Neural cell (in vitro differentiated cells): ENCODE results near the gene LMBRD2. TPM values are rescaled to one million over a fixed set of nuclear protein-coding genes. Genes with fewer than 3 reads are reported as not detected.

Source experiments
- H2AFZ ChIP-seq: fragments of 200-600, 300-800 bp; sonication (generic), shearing (Covaris generic); 2 replicates; pipeline ENCODE4 v1.6.0; 2014; ENCODE audit warnings: low read depth, mild to moderate bottlenecking, antibody characterized with exemption, low read length, moderate library complexity
- H3F3A ChIP-seq: fragments of 200-600 bp; shearing (Covaris generic); 2 replicates; pipeline ENCODE4 v1.6.1; 2016; ENCODE audit warnings: mild to moderate bottlenecking, moderate library complexity, mixed read lengths, antibody characterized with exemption, low read length; ENCODE audit not compliant: insufficient read depth, poor library complexity, severe bottlenecking
- H3K27ac ChIP-seq: fragments of 200-600, 300-800 bp; sonication (generic), shearing (Covaris generic); 2 replicates; pipeline ENCODE4 v1.5.1; 2014; ENCODE audit warnings: mild to moderate bottlenecking, low read length, moderate library complexity
- H3K27me3 ChIP-seq: fragments of 300-800, 200-600 bp; sonication (generic), shearing (Covaris generic); 2 replicates; pipeline ENCODE4 v1.6.0; 2014; ENCODE audit warnings: mild to moderate bottlenecking, low read depth, low read length, moderate library complexity; ENCODE audit not compliant: insufficient read depth
- H3K36me3 ChIP-seq: fragments of 300-800, 200-600 bp; sonication (generic), shearing (Covaris generic); 2 replicates; pipeline ENCODE4 v1.5.1; 2014; ENCODE audit warnings: mild to moderate bottlenecking, antibody characterized with exemption, low read length, moderate library complexity; ENCODE audit not compliant: insufficient read depth
- H3K4me2 ChIP-seq: fragments of 300-800, 200-600 bp; sonication (generic), shearing (Covaris generic); 2 replicates; pipeline ENCODE4 v1.6.0; 2014; ENCODE audit warnings: mild to moderate bottlenecking, low read length
- H3K4me3 ChIP-seq: fragments of 300-800, 200-600 bp; sonication (generic), shearing (Covaris generic); 2 replicates; pipeline ENCODE4 v1.5.1; 2014; ENCODE audit warnings: mild to moderate bottlenecking, low read length, moderate library complexity
- H3K79me2 ChIP-seq: fragments of 200-600 bp; shearing (Covaris generic); replicated peaks from 2 replicates; pipeline ENCODE4 v1.6.0; 2014; ENCODE audit warnings: mild to moderate bottlenecking, low read length, moderate library complexity; ENCODE audit not compliant: insufficient read depth
- H3K9ac ChIP-seq: fragments of 300-800, 200-600 bp; sonication (generic), shearing (Covaris generic); 2 replicates; pipeline ENCODE4 v1.6.1; 2016; ENCODE audit warnings: mild to moderate bottlenecking, low read length, mixed read lengths
- H3K9me2 ChIP-seq: fragments of 200-600 bp; shearing (Covaris generic); 2 replicates; pipeline ENCODE4 v1.6.1; 2016; ENCODE audit warnings: mild to moderate bottlenecking, low read length, mixed read lengths; ENCODE audit not compliant: insufficient read depth
- H3K9me3 ChIP-seq: fragments of 200-600, 300-800 bp; sonication (generic), shearing (Covaris generic); 2 replicates; pipeline ENCODE4 v1.6.1; 2016; ENCODE audit warnings: mild to moderate bottlenecking, mixed run types, low read length, moderate library complexity, mixed read lengths
- H4K20me1 ChIP-seq: fragments of 200-600 bp; shearing (Covaris generic); 2 replicates; pipeline ENCODE4 v1.6.1; 2016; ENCODE audit warnings: mild to moderate bottlenecking, mixed run types; ENCODE audit not compliant: insufficient read depth
- CTCF ChIP-seq: fragments of 450-650 bp; IDR thresholded peaks from 2 replicates; pipeline ENCODE4 v1.5.1; 2014; ENCODE audit warnings: antibody characterized with exemption, mild to moderate bottlenecking, moderate library complexity; ENCODE audit not compliant: poor library complexity, severe bottlenecking
- EP300 ChIP-seq: fragments of 450-650 bp; conservative IDR thresholded peaks from 2 replicates; pipeline ENCODE4 v1.6.1; 2014; ENCODE audit warnings: antibody characterized with exemption, mild to moderate bottlenecking, moderate library complexity; ENCODE audit not compliant: poor library complexity, severe bottlenecking
- EZH2 ChIP-seq: fragments of 200-600, 300-800 bp; shearing (Covaris generic), sonication (generic); IDR thresholded peaks from 2 replicates; pipeline ENCODE4 v1.6.1; 2014; ENCODE audit warnings: antibody characterized with exemption, low read length, borderline replicate concordance, mild to moderate bottlenecking; ENCODE audit not compliant: insufficient read depth, poor library complexity, severe bottlenecking
- MXI1 ChIP-seq: fragments of 450-650 bp; conservative IDR thresholded peaks from 2 replicates; pipeline ENCODE4 v1.6.1; 2014; ENCODE audit warnings: antibody characterized with exemption, mild to moderate bottlenecking; ENCODE audit not compliant: poor library complexity, severe bottlenecking
- POLR2AphosphoS5 ChIP-seq: IDR thresholded peaks from 2 replicates; pipeline ENCODE4 v1.6.1; 2012
- RAD21 ChIP-seq: fragments of 450-650 bp; conservative IDR thresholded peaks from 2 replicates; pipeline ENCODE4 v1.6.1; 2014; ENCODE audit warnings: antibody characterized with exemption, mild to moderate bottlenecking, moderate library complexity
- REST ChIP-seq: IDR thresholded peaks from 2 replicates; pipeline ENCODE4 v1.6.1; 2012; ENCODE audit warnings: borderline replicate concordance
- SMC3 ChIP-seq: fragments of 450-650 bp; conservative IDR thresholded peaks from 2 replicates; pipeline ENCODE4 v1.6.1; 2014; ENCODE audit warnings: antibody characterized with exemption, mild to moderate bottlenecking, moderate library complexity; ENCODE audit not compliant: poor library complexity
- TAF1 ChIP-seq: IDR thresholded peaks from 2 replicates; pipeline ENCODE4 v1.6.1; 2012; ENCODE audit warnings: low read depth
- polyA plus RNA-seq: library from polyadenylated mRNA; depleted of rRNA; stranded (reverse); fragments of >200 nt; gene quantifications from 2 replicates; pipeline ENCODE4 v1.2.3, GENCODE V29; 2014

LMBRD2 gene
- polyA plus RNA-seq, 1 donor from 2014 or later = 25.7 TPM

DNA sequence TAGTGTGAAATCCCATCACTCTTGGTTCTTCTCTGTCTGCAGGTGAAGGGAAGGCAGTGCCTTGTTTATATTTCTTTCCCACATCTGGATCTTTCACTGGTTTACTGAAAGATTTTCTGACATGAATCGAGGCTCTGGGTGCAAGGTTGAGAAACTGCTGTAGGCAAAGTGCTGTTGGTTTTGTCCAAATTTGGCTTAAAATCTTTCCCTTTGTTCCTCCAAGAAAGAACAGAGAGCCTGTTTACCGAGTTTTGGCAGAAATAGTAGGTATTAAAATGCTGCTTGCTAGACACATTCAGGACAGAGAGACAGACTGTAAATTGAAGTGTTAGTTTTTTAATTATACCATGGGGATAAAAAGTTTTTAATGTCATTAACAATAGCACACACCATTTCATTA is 21.7 kb upstream of the LMBRD2 start:
- Histone ChIP-seq H3K4me2 (no peak overlapping the region), H3K9me3 (no peaks in the 10 kb centered on the region), H2AFZ (no peak overlapping the region), H3K79me2 (no peaks in the 10 kb centered on the region), H3K27ac (no peak overlapping the region), H3F3A (no peaks in the 10 kb centered on the region), H3K9ac (no peak overlapping the region), H3K4me3 (no peak overlapping the region), H3K9me2 (no peaks in the 10 kb centered on the region), H3K27me3 (no peaks in the 10 kb centered on the region), H4K20me1 (no peaks in the 10 kb centered on the region), H3K36me3 (peaks cover 5% of the 10 kb centered on the region)
- TF ChIP-seq MXI1 = no peak
- no peak for TF ChIP-seq TAF1
- TF ChIP-seq CTCF = no peak
- TF ChIP-seq EP300 = no peak
- TF ChIP-seq RAD21 = no peak
- no peak for TF ChIP-seq SMC3
- no peak for TF ChIP-seq REST
- TF ChIP-seq EZH2 = no peak
- no peak for TF ChIP-seq POLR2AphosphoS5

DNA sequence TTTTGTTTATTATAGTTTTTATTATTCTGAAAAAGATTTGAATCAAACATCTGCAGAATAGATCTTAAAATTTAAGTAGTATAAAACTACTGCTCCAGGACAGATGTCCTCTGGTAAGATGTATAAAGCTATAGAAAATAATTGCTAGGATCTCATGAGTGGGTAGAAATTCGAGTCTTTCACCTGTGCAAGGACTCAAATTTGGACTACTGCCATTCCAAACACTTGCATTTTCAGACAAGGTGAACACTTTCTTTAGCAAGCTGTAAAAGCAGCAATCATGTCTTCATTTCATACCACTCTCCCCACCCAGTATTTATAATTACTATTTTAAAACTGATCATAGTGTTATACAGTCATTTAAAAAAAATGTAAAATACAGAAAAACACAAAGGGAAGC is 20.9 kb upstream of the LMBRD2 start:
- H3K4me2 ChIP-seq = no peak overlapping the region
- H3K36me3 ChIP-seq = peaks cover 11% of the 10 kb centered on the region
- H3K27ac ChIP-seq = no peak overlapping the region
- H3K27me3 ChIP-seq = no peaks in the 10 kb centered on the region
- no peaks in the 10 kb centered on the region for H3K79me2 ChIP-seq
- no peak for TF ChIP-seq RAD21
- TF ChIP-seq REST = no peak
- no peak for TF ChIP-seq MXI1
- TF ChIP-seq EP300 = no peak
- TF ChIP-seq TAF1 = no peak
- no peaks in the 10 kb centered on the region for H3K9me2 ChIP-seq
- H4K20me1 ChIP-seq = no peaks in the 10 kb centered on the region
- H3F3A ChIP-seq = no peaks in the 10 kb centered on the region
- no peak overlapping the region for H2AFZ ChIP-seq
- H3K4me3 ChIP-seq = no peak overlapping the region
- H3K9ac ChIP-seq = no peak overlapping the region
- no peaks in the 10 kb centered on the region for H3K9me3 ChIP-seq
